ENCODE data around the gene CLEC4G.
"Not testable (repeated sequence)": the region's sequence is repeated elsewhere in the genome, so short reads cannot be mapped to it uniquely, and the experiment has no call there.

DNA sequence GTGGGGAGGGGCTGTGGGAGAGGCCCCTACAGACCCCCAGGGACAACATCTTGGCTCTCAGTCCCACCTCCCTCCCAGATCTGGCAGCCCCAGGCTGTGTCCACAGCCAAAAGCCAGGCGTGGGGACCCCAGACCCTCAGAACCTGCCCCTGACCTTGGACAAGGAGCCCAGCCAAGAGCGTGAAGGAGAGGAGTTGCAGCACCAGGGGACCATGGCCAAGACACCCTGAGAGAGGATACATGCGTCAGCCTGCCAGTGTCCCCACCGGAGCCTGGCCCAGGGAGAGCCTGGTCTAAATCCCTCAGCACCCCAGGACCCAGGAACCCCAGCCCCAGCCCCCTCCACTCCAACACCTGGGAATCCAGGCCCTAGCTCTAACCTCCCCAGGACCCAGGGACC, 14.4 kb upstream of the CLEC4G start:
- TF ChIP-seq CTCF, POLR2A (IDR thresholded peaks at IDR 0.05): not testable (repeated sequence)
